GM12878 (cell line): Measurements from ENCODE around the gene ABCA3. TPM values are rescaled to one million over a fixed set of nuclear protein-coding genes. Genes with fewer than 3 reads are reported as not detected.
A peak's percentile ranks its signal among the peaks of the same experiment; 100 is the strongest.

Experiments used
- CBFB ChIP-seq: IDR thresholded peaks from 2 replicates; pipeline ENCODE4 v1.6.1; 2016; ENCODE audit warnings: antibody characterized with exemption, low read depth
- DPF2 ChIP-seq: fragments of 450-650 bp; IDR thresholded peaks from 2 replicates; pipeline ENCODE4 v1.6.1; 2017; ENCODE audit warnings: mild to moderate bottlenecking
- E2F4 ChIP-seq: IDR thresholded peaks from 2 replicates; pipeline ENCODE4 v1.6.1; 2012; ENCODE audit warnings: low read depth, low read length, improper control_type of control experiment
- EP300 ChIP-seq, 2 experiments: fragments of 150-350 bp in 1 of 2; IDR thresholded peaks; 2 replicates each; pipeline ENCODE4 v1.6.1; 2011 to 2012; ENCODE audit warnings: low read depth in 2 of 2, low read length in 2 of 2, borderline replicate concordance in 1 of 2, improper control_type of control experiment in 1 of 2, inconsistent platforms in 1 of 2; ENCODE audit not compliant: control insufficient read depth in 1 of 2
- EZH2 ChIP-seq: IDR thresholded peaks from 2 replicates; pipeline ENCODE4 v1.6.1; 2012; ENCODE audit warnings: low read depth, mild to moderate bottlenecking, control low read depth, inconsistent platforms, low read length, borderline replicate concordance; ENCODE audit not compliant: control insufficient read depth
- HDAC6 ChIP-seq: fragments of 200-600 bp; sonication (generic); IDR thresholded peaks from one replicate; pipeline ENCODE4 v1.8.0; 2017; ENCODE audit warnings: antibody characterized with exemption; ENCODE audit not compliant: unreplicated experiment
- LARP7 ChIP-seq: fragments of 450-650 bp; IDR thresholded peaks from 2 replicates; pipeline ENCODE4 v1.6.1; 2017; ENCODE audit warnings: mild to moderate bottlenecking
- MYB ChIP-seq: fragments of 150-350 bp; IDR thresholded peaks from 2 replicates; pipeline ENCODE4 v1.6.1; 2014; ENCODE audit warnings: mild to moderate bottlenecking, low read depth, low read length, borderline replicate concordance
- NFYB ChIP-seq: IDR thresholded peaks from 2 replicates; pipeline ENCODE4 v1.6.1; 2011; ENCODE audit warnings: low read depth, mild to moderate bottlenecking, low read length, improper control_type of control experiment, moderate library complexity; ENCODE audit not compliant: insufficient read depth
- RBBP5 ChIP-seq: fragments of 200-600 bp; sonication (generic); conservative IDR thresholded peaks from 2 replicates; pipeline ENCODE4 v1.6.1; 2016
- RELB ChIP-seq: fragments of 450-650 bp; IDR thresholded peaks from 2 replicates; pipeline ENCODE4 v1.6.1; 2017; ENCODE audit warnings: low read depth, mild to moderate bottlenecking, moderate library complexity
- REST ChIP-seq: IDR thresholded peaks from 2 replicates; pipeline ENCODE4 v1.6.1; 2012; ENCODE audit warnings: mild to moderate bottlenecking, low read depth, low read length
- RFX5 ChIP-seq: IDR thresholded peaks from 2 replicates; pipeline ENCODE4 v1.6.1; 2011; ENCODE audit warnings: low read depth, low read length, improper control_type of control experiment
- SKIL ChIP-seq: fragments of 450-650 bp; IDR thresholded peaks from 2 replicates; pipeline ENCODE4 v1.6.1; 2017; ENCODE audit warnings: mild to moderate bottlenecking, low read depth, inconsistent platforms; ENCODE audit not compliant: poor library complexity, severe bottlenecking
- SUPT20H ChIP-seq: IDR thresholded peaks from 2 replicates; pipeline ENCODE4 v1.6.1; 2011; ENCODE audit warnings: low read depth, mild to moderate bottlenecking, low read length, moderate library complexity, borderline replicate concordance; ENCODE audit not compliant: control insufficient read depth
- TAF1 ChIP-seq: IDR thresholded peaks from 2 replicates; pipeline ENCODE4 v1.6.1; 2011; ENCODE audit warnings: mild to moderate bottlenecking, low read depth, low read length, borderline replicate concordance
- YBX1 ChIP-seq: fragments of 450-650 bp; IDR thresholded peaks from 2 replicates; pipeline ENCODE4 v1.6.1; 2016; ENCODE audit warnings: antibody characterized with exemption
- YY1 ChIP-seq: IDR thresholded peaks from 2 replicates; pipeline ENCODE4 v1.6.1; 2011; ENCODE audit warnings: low read depth, mild to moderate bottlenecking, low read length
- ZNF622 ChIP-seq: fragments of 450-650 bp; IDR thresholded peaks from 2 replicates; pipeline ENCODE4 v1.6.1; 2017; ENCODE audit warnings: mild to moderate bottlenecking, inconsistent platforms
- ZSCAN29 ChIP-seq: fragments of 450-650 bp; IDR thresholded peaks from 2 replicates; pipeline ENCODE4 v1.6.1; 2017; ENCODE audit warnings: mild to moderate bottlenecking, moderate library complexity
- ZZZ3 ChIP-seq: IDR thresholded peaks from 2 replicates; pipeline ENCODE4 v1.6.1; 2011; ENCODE audit warnings: low read depth; ENCODE audit not compliant: control insufficient read depth, insufficient read length
- polyA plus RNA-seq, 11 experiments: library from polyadenylated mRNA; depleted of rRNA in 4 of 11; unstranded in 6 of 11; stranded (reverse) in 5 of 11; fragments of >200 nt; fragmentation: Nextera tagmentation in 4 of 11; fragmentation: Illumina TruSeq in 1 of 11; extraction: Ambion mirVana in 4 of 11; extraction: Trizol in 1 of 11; gene quantifications; 1 replicate in 1 of 11; 2 replicates in 10 of 11; pipeline versions ENCODE4 v1.2.1 to v1.2.3, GENCODE V29; 2011 to 2016; ENCODE audit warnings: inconsistent platforms in 2 of 11, missing spikeins in 2 of 11, low read depth in 1 of 11
- total RNA-seq, 4 experiments: library from RNA; depleted of rRNA in 3 of 4; stranded (reverse); fragments of >200 nt in 3 of 4; fragmentation: Illumina TruSeq in 1 of 4; extraction: Trizol in 1 of 4; gene quantifications; 2 replicates each; pipeline versions ENCODE4 v1.2.1 to v1.2.3, GENCODE V29; 2013 to 2021

ABCA3 gene
- total and polyA plus RNA-seq, 10 of the 15 experiments (the other 5 are each of a cell fraction or from before 2014, with no cell fraction given), result 0.71 to 17.6 (median 6.7) TPM

- TF ChIP-seq RELB, result no peak
- peak; percentile 61; the same call in 1 of the 2 replicates for TF ChIP-seq ZSCAN29
- no peak for TF ChIP-seq TAF1
- TF ChIP-seq REST, result no peak
- no peak for TF ChIP-seq SUPT20H
- TF ChIP-seq ZNF622, result no peak; the same call in 1 of the 2 replicates
- TF ChIP-seq E2F4, result no peak
- TF ChIP-seq ZZZ3, result no peak
- peak; percentile 81 for TF ChIP-seq YY1
- no peak for TF ChIP-seq NFYB
- TF ChIP-seq YBX1, result no peak
- no peak for TF ChIP-seq SKIL
- TF ChIP-seq DPF2, result peak; percentile 76
- peak; percentile 88 for TF ChIP-seq LARP7
- 0 out of 4 replicates have a peak, but pooled peaks of 1 of the 2 experiments have one; percentile 21 for TF ChIP-seq EP300 (IDR thresholded peaks at IDR 0.05; ENCODE audit: borderline replicate concordance in 1 of 2, control insufficient read depth in 1 of 2, low read depth in 2 of 2, low read length in 2 of 2)
- 0 out of 2 replicates have a peak, but pooled peaks have one; percentile 25 for TF ChIP-seq MYB
- no peak for TF ChIP-seq EZH2
- TF ChIP-seq RBBP5, result no peak
- TF ChIP-seq CBFB, result no peak
- 0 out of 2 replicates have a peak, but pooled peaks have one; percentile 6 for TF ChIP-seq RFX5
- no peak for TF ChIP-seq HDAC6
These were observed at the start of gene ABCA3 (continued) for GRCh38 chr16:2340564-2341455.
